ENCODE data around the gene FASTKD1.
"Not testable (repeated sequence)": the region's sequence is repeated elsewhere in the genome, so short reads cannot be mapped to it uniquely, and the experiment has no call there.

Gene FASTKD1

GRCh38 chr2:169542433-169542832 lies 31.2 kb downstream of the FASTKD1 start:
- Mint-ChIP-seq H3K36me3 (peaks cover 20 to 34% of the 10 kb centered on the region in 2 donors), H3K9me3 (no peaks in the 10 kb centered on the region)

GRCh38 chr2:169540146-169540545 lies 33.5 kb downstream of the FASTKD1 start:
- Mint-ChIP-seq H3K36me3 (peaks cover 22 to 28% of the 10 kb centered on the region in 2 donors), H3K27me3 (no peaks in the 10 kb centered on the region), H3K4me1 (no peaks in the 10 kb centered on the region), H3K4me3 (no peak overlapping the region), H3K9me3 (no peaks in the 10 kb centered on the region), H3K27ac (no peak overlapping the region)
- no peak for ATAC-seq (replicated peaks)
- no peak for DNase-seq

More at GRCh38 chr2:169542433-169542832, 31.2 kb downstream of the FASTKD1 start:
- DNase-seq (no peak), ATAC-seq (replicated peaks) (no peak)
- Mint-ChIP-seq H3K4me3 (no peak overlapping the region), H3K27me3 (no peaks in the 10 kb centered on the region), H3K4me1 (no peaks in the 10 kb centered on the region), H3K27ac (no peak overlapping the region)

- not testable (repeated sequence) for H3K4me3 Mint-ChIP-seq; H3K9me3 Mint-ChIP-seq; H3K27me3 Mint-ChIP-seq; ATAC-seq (replicated peaks); DNase-seq; H3K27ac Mint-ChIP-seq; H3K4me1 Mint-ChIP-seq
- peaks cover 24 to 28% of the 10 kb centered on the region in 2 donors for H3K36me3 Mint-ChIP-seq
Observed at GRCh38 chr2:169539460-169539859, 34.2 kb downstream of the FASTKD1 start.

- Mint-ChIP-seq H3K27ac (no peak overlapping the region), H3K9me3 (no peaks in the 10 kb centered on the region), H3K4me1 (no peaks in the 10 kb centered on the region), H3K27me3 (no peaks in the 10 kb centered on the region), H3K4me3 (no peak overlapping the region), H3K36me3 (peaks cover 11 to 24% of the 10 kb centered on the region in 2 donors)
- DNase-seq, result peak; percentile 40
- peak; percentile 84 to 85 for ATAC-seq (replicated peaks)
Observed at GRCh38 chr2:169528271-169528701, 45.4 kb downstream of the FASTKD1 start.

- no peak for DNase-seq
- no peaks in the 10 kb centered on the region for H3K27me3 Mint-ChIP-seq
- H3K9me3 Mint-ChIP-seq, result no peaks in the 10 kb centered on the region
Observed at GRCh38 chr2:169526451-169526850, 47.2 kb downstream of the FASTKD1 start.

GRCh38 chr2:169525434-169525833 lies 48.2 kb downstream of the FASTKD1 start:
- H3K9me3 Mint-ChIP-seq, result no peaks in the 10 kb centered on the region
- H3K4me1 Mint-ChIP-seq, result no peaks in the 10 kb centered on the region
- H3K36me3 Mint-ChIP-seq, result peaks cover 11 to 30% of the 10 kb centered on the region in 2 donors
- no peak overlapping the region for H3K27ac Mint-ChIP-seq
- ATAC-seq (replicated peaks) (no peak), DNase-seq (no peak)
- H3K4me3 Mint-ChIP-seq, result no peak overlapping the region
- no peaks in the 10 kb centered on the region for H3K27me3 Mint-ChIP-seq

More at GRCh38 chr2:169526451-169526850, 47.2 kb downstream of the FASTKD1 start:
- Mint-ChIP-seq H3K36me3 (peaks cover 12 to 30% of the 10 kb centered on the region in 2 donors), H3K27ac (no peak overlapping the region), H3K4me1 (no peaks in the 10 kb centered on the region), H3K4me3 (no peak overlapping the region)
- ATAC-seq (replicated peaks), result no peak

GRCh38 chr2:169523681-169524080 lies 50.0 kb downstream of the FASTKD1 start:
- no peaks in the 10 kb centered on the region for H3K9me3 Mint-ChIP-seq
- no peak for ATAC-seq (replicated peaks)
- H3K4me3 Mint-ChIP-seq, result no peak overlapping the region
- no peak overlapping the region for H3K27ac Mint-ChIP-seq
- no peaks in the 10 kb centered on the region for H3K4me1 Mint-ChIP-seq
- no peak for DNase-seq
- peaks cover 4 to 17% of the 10 kb centered on the region in 2 donors for H3K36me3 Mint-ChIP-seq
- H3K27me3 Mint-ChIP-seq, result no peaks in the 10 kb centered on the region

GRCh38 chr2:169520896-169521295 lies 52.8 kb downstream of the FASTKD1 start:
- no peak for ATAC-seq (replicated peaks)
- Mint-ChIP-seq H3K9me3 (no peaks in the 10 kb centered on the region), H3K4me3 (no peak overlapping the region), H3K27ac (no peak overlapping the region), H3K4me1 (no peaks in the 10 kb centered on the region), H3K27me3 (no peaks in the 10 kb centered on the region), H3K36me3 (peaks cover 3 to 11% of the 10 kb centered on the region in 2 donors)
- DNase-seq, result no peak

GRCh38 chr2:169516488-169516995 lies 57.1 kb downstream of the FASTKD1 start:
- not testable (repeated sequence) for H3K4me3 Mint-ChIP-seq; H3K4me1 Mint-ChIP-seq; ATAC-seq (replicated peaks); H3K27ac Mint-ChIP-seq; H3K9me3 Mint-ChIP-seq; DNase-seq; H3K36me3 Mint-ChIP-seq; H3K27me3 Mint-ChIP-seq

- not testable (repeated sequence) for H3K27me3 Mint-ChIP-seq; DNase-seq; H3K36me3 Mint-ChIP-seq; H3K4me1 Mint-ChIP-seq; H3K4me3 Mint-ChIP-seq; H3K27ac Mint-ChIP-seq; H3K9me3 Mint-ChIP-seq; ATAC-seq (replicated peaks)
Observed at GRCh38 chr2:169514758-169515157, 58.9 kb downstream of the FASTKD1 start.

- ATAC-seq (replicated peaks), result no peak
- Mint-ChIP-seq H3K27me3 (no peaks in the 10 kb centered on the region), H3K9me3 (no peaks in the 10 kb centered on the region), H3K4me1 (no peaks in the 10 kb centered on the region), H3K36me3 (peaks cover 3% of the 10 kb centered on the region in 2 donors), H3K4me3 (no peak overlapping the region), H3K27ac (no peak overlapping the region)
- no peak for DNase-seq
Observed at GRCh38 chr2:169513926-169514325, 59.7 kb downstream of the FASTKD1 start.

- H3K27ac Mint-ChIP-seq, result no peak overlapping the region
- H3K36me3 Mint-ChIP-seq, result peaks cover 3% of the 10 kb centered on the region in 2 donors
- H3K9me3 Mint-ChIP-seq, result no peaks in the 10 kb centered on the region
- ATAC-seq (replicated peaks) (no peak), DNase-seq (no peak)
- peaks cover 0 to under 1% of the 10 kb centered on the region in 2 donors for H3K4me1 Mint-ChIP-seq
- no peak overlapping the region for H3K4me3 Mint-ChIP-seq
- no peaks in the 10 kb centered on the region for H3K27me3 Mint-ChIP-seq
Observed at GRCh38 chr2:169513094-169513493, 60.6 kb downstream of the FASTKD1 start.

GRCh38 chr2:169512525-169512924 lies 61.1 kb downstream of the FASTKD1 start:
- Mint-ChIP-seq H3K4me1 (peaks cover 0 to 6% of the 10 kb centered on the region in 2 donors), H3K4me3 (no peak overlapping the region), H3K27me3 (no peaks in the 10 kb centered on the region), H3K9me3 (no peaks in the 10 kb centered on the region), H3K36me3 (peaks cover 3% of the 10 kb centered on the region in 2 donors), H3K27ac (no peak overlapping the region)
- ATAC-seq (replicated peaks) (no peak), DNase-seq (no peak)

GRCh38 chr2:169511818-169512217 lies 61.8 kb downstream of the FASTKD1 start:
- no peak overlapping the region for H3K4me3 Mint-ChIP-seq

GRCh38 chr2:169510496-169510895 lies 63.2 kb downstream of the FASTKD1 start:
- Mint-ChIP-seq H3K36me3 (peaks cover 3 to 4% of the 10 kb centered on the region in 2 donors), H3K27ac (no peak overlapping the region), H3K27me3 (no peaks in the 10 kb centered on the region), H3K4me3 (no peak overlapping the region), H3K9me3 (no peaks in the 10 kb centered on the region), H3K4me1 (peaks cover 0 to 6% of the 10 kb centered on the region in 2 donors)
- DNase-seq (no peak), ATAC-seq (replicated peaks) (no peak)

More at GRCh38 chr2:169511818-169512217, 61.8 kb downstream of the FASTKD1 start:
- peaks cover 3% of the 10 kb centered on the region in 2 donors for H3K36me3 Mint-ChIP-seq
- H3K4me1 Mint-ChIP-seq, result peaks cover 0 to 6% of the 10 kb centered on the region in 2 donors
- no peak for DNase-seq
- H3K9me3 Mint-ChIP-seq, result no peaks in the 10 kb centered on the region
- no peak overlapping the region for H3K27ac Mint-ChIP-seq
- H3K27me3 Mint-ChIP-seq, result no peaks in the 10 kb centered on the region
- ATAC-seq (replicated peaks), result no peak
